GM10847 (cell line): ENCODE measurements around the gene STX1A.

ENCODE experiments used
- POLR2A ChIP-seq: IDR thresholded peaks from 2 replicates; pipeline ENCODE4 v1.6.1; 2011; ENCODE audit not compliant: insufficient read length; ENCODE audit errors: extremely low read depth

The STX1A gene

DNA sequence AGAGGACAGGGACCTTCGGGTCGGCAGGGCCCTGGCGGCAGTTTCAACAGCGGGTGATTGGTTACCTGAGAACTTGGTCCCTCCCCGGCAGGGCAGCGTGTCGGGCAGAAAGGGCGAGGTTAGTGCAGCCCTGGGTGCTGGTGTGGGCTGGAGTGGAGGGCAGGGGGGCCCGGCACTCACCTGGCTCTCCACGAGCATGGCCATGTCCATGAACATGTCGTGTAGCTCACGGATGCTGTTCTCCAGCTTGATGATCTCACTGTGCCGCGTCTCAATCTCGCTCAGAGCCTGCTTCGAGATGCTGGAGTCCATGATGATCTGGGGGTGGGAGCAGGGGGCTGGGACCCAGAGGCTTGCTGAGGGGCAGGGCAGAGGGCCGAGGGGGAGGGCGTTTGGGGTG lies 16.8 kb downstream of the STX1A start:
- TF ChIP-seq POLR2A: no peak

DNA sequence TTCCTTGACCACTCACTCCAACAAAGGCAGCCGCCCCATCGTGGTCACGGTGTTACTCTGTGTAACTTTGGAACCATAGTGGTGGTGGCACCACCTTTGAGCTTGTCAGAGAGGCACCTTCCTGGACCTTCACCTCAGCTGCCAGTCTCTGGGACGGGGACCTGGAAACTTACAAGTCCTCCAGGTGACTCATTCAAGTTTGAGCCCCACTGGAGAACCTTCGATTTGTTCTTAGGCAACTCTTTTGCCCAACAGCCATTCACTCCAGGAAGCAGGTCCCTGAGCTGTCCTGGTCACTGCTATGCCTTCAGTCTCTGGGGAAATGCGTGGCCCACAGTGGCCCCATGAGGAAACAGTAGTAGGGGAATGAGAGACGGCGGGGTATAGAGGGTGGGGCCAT lies 17.2 kb downstream of the STX1A start:
- TF ChIP-seq POLR2A: no peak

DNA sequence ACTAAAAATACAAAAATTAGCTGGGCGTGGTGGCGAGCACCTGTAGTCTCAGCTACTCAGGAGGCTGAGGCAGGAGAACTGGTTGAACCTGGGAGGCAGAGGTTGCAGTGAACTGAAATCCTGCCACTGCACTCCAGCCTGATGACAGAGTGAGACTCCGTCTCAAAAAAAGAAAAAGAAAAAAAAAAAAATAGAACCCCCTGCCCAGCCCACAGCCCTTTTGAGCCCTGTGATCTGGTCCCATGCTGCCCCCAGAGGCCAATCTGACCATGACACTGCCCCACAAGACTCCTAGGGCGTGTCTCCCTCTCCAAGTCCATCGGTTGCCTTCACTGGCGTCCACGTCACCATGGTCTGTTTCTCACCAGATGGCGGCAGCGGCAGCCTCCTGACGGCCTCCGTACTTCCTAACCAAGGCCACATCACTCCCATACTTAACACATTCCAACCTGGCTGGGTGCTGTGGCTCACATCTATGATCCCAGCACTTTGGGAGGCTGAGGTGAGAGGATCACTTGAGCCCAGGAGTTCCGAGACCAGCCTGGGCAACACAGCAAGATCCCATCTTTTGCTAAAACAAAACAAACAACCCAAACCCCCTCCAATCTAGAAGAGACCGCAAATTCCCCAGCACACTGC lies 18.0 kb downstream of the STX1A start:
- no peak for TF ChIP-seq POLR2A

DNA sequence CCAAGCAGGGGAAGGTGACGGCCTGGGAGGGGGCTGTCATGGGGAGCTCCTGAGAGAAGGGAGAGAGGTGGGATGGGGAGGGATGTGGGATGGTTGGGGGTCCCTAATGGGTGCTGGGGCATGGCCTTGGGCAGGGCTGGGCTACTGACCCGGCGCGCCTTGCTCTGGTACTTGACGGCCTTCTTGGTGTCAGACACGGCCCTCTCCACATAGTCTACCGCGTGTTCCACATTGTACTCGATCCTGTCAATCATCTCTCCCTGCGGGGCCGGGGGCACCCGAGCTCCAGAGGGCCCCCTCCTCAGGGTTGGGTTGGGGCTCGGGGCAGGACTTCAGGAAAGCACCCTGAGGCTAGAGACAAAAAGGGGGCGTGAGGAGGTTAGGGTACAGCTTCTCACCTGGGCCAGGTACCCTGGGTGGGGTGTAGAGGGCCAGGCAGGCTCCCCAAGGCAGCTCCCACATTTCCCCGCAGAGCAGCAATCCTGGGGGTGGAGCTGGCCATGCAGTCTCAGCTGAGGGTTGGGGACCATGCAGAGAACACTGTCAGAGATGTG lies 18.8 kb downstream of the STX1A start:
- no peak for TF ChIP-seq POLR2A

DNA sequence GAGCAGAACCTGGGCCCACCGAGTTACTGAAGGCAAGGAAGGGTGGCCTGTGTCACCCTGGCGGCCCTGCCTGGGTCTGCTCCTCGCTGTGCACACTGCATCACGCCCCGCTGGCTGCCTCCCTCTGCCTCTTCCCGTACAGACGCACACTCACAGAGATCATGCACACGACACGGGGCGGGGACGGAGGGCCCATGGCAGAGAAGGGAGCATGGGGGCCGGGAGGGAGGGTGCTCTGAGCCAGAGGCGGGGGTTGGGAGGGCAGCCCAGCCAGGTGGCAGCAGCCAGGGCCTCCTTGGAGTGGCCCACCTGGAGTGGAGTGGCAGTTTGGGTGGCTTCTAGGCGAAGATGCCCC lies 19.4 kb downstream of the STX1A start:
- no peak for TF ChIP-seq POLR2A

DNA sequence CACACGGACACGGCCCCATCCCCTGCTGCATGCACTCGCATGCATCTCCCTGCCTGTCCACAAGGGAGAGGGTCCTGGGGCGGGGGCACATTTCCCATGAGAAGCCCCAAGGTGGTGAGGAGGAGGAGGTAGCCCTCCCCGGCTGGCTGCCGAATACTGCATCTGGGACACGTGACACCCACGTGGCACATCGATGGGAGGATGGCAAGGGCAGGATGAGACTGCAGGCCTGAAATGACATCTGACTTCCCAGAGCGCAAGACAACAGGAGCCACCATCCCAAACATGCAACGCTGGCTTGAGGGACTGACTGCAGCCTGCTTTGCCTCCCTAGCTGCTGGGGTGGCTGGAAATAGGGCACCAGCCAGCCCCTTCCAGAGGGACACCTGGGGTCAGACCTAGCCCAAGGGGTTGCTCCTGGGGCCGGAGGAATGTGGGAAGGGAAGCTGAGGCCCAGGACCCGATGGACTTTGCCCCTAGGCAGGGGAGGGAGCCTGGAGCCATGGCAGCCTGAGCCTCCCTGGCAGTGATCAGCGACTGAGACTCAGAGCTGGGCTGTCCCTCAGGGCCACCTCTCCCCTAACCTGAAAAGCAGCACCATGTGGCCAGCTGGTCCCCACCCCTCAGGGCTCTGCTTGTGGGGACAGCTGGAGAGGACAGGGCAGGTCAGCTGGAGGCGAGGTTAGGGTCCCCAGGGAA lies 19.9 kb downstream of the STX1A start:
- no peak for TF ChIP-seq POLR2A

DNA sequence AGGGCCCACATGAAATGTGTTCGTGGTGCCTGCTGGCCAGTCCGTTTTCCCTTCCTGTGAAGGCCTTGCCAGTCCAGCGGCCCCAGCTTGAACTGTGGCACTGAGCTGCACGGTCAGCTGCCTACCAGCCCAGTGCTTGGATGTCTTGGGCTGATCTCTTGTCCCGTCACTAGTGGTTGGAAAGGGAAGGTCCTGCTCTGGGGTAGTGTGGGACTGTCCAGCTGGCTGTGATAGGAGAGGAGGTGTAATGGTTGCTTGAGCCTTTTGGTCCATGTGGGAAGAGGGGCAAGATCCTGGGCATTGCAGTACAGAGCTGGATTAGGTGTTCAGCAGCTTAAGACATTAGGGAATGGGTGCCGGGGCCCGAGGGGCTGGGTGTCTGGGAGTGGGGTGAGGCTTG lies 21.1 kb downstream of the STX1A start:
- TF ChIP-seq POLR2A: no peak

DNA sequence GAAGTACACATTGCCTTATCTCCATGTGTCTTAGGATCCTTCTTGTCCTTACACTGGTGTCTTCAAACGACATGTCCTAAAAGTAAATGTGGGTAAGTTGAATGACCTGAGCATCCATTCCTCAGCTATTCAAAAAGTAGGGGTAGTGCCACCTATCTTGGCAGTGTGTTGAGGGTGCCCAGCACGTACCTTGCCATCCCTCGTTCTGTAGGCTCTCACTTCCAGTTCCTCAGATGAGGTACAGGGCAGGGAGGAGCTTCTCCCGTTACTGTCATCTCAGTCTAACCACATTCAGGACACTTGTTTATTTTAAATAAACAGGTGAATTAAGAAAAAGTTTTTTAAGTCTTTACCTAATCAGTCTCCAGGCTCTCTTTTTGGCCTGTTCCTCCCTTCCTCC lies 23.1 kb downstream of the STX1A start:
- no peak for TF ChIP-seq POLR2A

DNA sequence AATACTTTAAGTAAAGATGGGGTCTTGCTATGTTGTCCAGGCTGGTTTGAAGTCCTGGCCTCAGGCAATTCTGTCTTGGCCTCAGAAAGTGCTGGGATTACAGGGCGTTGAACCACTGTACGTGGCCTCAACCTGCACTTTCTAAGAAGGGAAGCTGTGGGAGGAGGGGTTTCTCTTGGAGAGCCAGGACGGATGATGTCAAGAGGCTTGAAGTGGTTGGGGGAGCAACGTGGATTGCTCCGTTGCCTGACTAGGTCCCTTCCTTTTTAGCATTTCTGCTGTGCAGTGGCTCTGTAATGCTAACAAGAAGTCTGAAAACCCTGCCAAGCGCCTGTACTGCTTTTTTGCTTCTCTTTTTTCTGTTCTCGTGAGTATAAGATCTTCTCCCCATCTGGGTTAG lies 28.8 kb downstream of the STX1A start:
- TF ChIP-seq POLR2A: no peak

DNA sequence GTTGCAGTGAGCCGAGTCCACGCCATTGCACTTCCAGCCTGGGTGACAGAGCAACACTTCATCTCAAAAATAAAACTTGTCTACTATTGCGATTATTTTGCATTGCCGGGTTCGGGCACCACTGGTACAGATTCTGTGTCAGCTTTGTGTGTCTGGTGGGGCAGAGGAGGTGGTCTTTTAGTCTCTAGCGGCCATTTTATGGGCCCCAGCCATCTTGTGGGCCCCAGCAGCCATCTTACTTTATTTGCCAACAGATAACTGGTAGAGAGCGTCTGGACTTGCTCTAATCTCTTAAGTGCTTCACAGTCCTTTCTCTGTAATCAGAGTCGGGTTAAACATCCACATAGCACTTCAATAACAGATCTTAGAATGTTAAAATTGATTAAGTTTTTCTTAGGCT lies 31.2 kb downstream of the STX1A start:
- TF ChIP-seq POLR2A: no peak

DNA sequence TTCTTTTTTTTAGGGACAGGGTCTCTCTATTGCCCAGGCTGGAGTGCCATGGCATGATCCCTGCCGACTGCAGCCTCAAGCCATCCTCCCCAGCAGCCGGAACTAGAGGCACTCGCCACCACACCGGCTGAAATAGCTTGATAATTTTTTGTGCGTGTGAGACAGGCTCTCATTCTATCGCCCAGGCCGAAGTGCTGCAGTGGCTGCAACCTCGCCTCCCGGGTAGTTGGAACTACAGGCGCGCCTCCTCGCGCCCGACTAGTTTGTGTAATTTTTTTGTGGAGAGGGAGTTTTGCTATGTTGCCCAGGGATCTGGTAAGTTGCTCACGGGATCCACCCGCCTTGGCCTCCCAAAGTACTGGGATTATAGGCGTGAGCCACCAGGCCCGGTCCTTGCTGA lies 34.2 kb downstream of the STX1A start:
- TF ChIP-seq POLR2A: no peak

DNA sequence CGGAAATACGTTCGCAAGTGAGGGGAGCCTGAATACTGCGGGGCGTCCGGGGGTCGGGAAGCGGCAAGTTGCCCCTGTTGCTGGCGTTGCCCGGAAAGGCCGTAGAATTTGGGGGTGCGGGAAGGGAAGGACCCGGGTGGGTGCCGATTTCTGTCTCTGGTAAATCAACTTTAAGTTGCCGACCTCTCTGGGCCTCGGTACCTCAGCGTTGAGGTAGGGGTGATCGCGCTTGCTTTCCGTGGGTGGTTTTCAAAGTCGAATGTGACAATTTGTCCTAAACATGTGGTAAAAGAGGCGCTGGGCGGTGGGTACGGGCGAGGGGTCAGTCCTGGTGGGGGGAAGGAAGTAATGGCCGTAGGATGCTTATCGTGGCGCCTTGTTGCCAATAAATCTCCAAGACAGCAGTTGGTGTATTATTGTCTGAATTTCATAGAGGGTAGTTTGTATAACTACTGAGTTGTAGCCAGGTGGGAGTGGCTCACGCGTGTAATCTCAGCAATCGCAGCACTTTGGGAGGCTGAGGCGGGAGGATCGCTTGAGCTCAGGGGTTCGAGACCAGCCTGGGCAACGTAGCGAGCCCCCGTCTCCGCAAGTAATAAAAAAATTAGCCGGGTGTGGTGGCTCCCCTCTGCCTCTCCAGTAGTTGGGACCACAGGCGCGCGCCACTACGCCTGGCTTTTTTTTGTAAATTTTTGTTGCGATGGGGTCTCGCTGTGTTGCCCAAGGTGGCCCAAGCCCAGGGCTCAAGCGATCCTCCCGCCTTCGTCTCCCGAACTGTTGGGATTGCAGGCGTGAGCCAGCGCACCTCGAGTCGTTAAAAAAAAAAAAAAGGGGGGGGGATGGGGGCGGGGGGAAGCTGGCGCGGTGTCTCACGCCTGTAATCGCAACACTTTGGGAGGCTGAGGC lies 35.4 kb downstream of the STX1A start:
- TF ChIP-seq POLR2A: no peak

DNA sequence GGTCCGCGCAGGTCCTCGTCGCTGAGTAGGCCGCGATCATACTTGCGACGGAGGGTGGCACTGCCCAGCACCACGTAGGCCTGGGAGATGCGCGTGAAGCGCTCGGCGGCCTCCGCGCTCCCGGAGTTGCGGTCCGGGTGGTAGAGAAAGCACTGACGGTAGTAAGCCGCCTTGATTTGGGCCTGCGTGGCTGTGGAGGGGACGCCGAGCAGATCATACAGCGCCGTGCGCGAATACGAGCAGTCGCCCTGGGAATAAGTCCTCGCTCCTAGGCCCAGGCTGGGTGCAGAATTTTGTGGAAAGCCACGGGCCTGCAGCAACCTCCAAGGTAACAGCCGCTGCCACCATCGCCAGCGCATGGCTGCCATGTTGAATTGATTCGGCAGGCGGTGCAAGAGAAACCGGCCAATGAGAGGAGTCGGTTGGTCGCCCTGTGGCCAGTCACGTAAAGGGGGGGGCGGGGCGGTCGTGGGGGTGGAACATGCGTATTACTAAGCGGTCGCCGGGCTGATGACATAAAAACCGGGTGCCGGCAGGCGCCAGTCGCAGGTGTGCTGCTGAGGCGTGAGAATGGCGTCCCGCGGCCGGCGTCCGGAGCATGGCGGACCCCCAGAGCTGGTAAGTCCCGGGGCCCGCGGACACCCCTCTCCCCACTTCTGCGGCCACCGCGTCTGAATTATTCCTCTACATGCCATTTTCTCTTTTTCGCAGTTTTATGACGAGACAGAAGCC lies 36.2 kb downstream of the STX1A start, which contains the start of the genes BUD23 and DNAJC30:
Gene BUD23, plus strand, starts transcription at position 542 of the 732 bp plus-strand sequence. Its CDS starts 29 bp downstream, at position 571.
Gene DNAJC30, minus strand, starts transcription at position 398 of the 732 bp plus-strand sequence. Its CDS starts 30 bp downstream, at position 368.
- peak; percentile 91 for TF ChIP-seq POLR2A

DNA sequence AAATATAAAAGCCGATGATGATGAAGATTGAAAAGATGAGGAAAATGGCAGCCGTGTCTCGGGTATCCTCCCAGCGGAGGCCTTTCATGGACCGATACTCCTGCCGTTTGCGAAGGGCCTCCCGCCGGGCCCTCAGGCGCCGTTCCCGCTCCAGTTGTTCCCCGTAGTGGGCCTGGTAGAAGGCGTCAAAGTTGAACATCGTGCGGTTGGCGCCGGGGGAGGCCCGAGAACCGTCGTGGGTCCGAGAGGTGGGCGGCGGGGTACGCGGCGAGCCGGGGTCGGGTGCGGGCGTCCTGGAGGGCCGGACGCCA lies 36.8 kb downstream of the STX1A start:
- no peak for TF ChIP-seq POLR2A

DNA sequence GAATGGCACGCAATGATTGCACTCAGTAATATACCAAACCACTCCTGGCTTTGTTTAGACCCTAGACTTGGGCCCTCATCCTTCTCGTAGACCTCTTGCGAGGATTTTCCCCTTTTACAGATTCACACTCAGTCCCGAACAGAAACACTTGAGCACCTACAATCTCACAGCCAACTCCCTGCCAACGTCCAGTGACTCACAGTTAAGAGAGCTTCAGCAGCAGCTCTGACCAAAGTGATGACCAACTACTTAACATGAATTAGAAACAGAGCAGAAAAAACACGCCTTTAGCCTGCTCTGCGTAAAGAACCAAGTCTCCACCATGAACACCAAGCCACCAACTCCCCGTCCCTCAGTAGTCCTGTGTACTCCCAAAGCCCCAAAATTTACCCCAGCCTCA lies 38.4 kb downstream of the STX1A start:
- no peak for TF ChIP-seq POLR2A

DNA sequence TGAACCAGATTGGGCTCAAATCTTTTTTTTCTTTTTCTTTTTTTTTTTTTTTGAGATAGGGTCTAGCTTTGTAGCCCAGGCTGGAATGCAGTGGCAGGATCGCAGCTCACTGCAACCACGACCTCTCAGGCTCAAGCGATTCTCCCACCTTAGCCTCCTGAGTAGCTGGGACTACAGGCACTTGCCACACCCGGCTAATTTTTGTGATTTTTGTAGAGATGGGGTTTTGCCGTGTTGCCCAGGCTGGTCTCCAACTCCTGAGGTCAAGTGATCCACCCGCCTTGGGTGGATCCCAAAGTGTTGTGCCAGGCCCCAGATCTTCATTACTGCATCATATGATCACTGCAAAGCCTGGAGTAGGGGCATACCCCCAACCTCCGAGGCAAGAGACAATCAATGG lies 39.0 kb downstream of the STX1A start:
- no peak for TF ChIP-seq POLR2A

DNA sequence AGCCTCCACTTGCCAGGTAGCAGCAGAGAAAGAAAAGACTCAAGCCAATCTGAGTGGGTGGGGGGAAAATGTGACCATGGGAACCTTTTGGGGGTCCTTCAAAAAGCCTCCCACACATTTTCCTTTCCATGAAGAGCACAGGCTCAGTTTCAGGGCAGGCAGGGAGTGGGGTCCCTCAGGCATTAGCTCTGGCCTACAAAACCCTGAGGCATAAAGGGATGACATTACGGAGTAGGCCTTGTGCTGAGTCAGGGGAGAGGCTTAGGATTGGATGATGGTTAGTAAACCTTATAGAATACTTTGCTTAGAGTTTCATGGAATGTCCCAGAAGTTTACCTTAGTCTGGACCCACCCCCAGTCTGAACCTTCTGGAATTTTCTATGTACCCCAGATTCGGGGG lies 39.8 kb downstream of the STX1A start:
- no peak for TF ChIP-seq POLR2A
